Spleen (tissue), 7 donors: ENCODE data around the gene BCL10.

Experiments
- POLR2A ChIP-seq, 3 donors: fragments of 450-650 bp; IDR thresholded peaks; one replicate each; pipeline ENCODE4 v1.5.1; 2017; ENCODE audit warnings: antibody characterized with exemption in 3 of 3, mild to moderate bottlenecking in 1 of 3
- POLR2AphosphoS5 ChIP-seq, 3 donors: sonication (generic); formaldehyde crosslinking; IDR thresholded peaks; one replicate each; pipeline ENCODE4 v1.5.1; 2017; ENCODE audit warnings: antibody characterized with exemption in 3 of 3
- TF ChIP-seq, protein P1 (sequence below), 11 experiments: fragments of 200-600 bp in 7 of 11; fragments of 450-650 bp in 4 of 11; sonication (generic) in 4 of 11; IDR thresholded peaks in 8 of 11; conservative IDR thresholded peaks in 3 of 11; 1 replicate in 7 of 11; 2 replicates in 4 of 11; pipeline versions ENCODE4 v1.4.0 to v1.8.0; 2016 to 2021; ENCODE audit warnings: antibody characterized with exemption in 11 of 11, inconsistent platforms in 4 of 11, mild to moderate bottlenecking in 1 of 11
- donor health status: DM: no; HTN: no; CAD: no; lungs with moderate emphysema.
- donor health status: DM: no; HTN: no; CAD: no.
- donor health status: DM: no; HTN: no; CAD: no.

DNA sequence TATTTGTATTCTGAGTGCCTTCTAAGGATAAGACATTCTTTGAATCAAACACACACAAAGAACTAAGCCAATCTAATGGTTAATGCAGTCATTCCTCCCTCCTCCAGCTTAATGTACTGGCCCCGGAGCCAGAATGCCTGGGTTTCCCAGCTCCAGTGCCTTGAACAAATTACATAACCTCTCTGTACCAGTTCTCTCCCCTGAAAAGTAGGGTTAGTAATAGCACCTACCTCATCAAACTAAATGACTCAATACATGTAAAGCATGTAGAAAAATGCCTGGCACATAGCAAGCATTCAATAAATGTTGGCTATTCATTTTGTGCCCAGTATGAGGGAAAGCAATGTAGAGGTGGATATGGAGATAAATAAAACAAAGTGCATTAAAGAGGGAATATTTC lies 31.0 kb downstream of the BCL10 start:
- TF ChIP-seq POLR2A (IDR thresholded peaks at IDR 0.05) (no peak), POLR2AphosphoS5 (IDR thresholded peaks at IDR 0.05) (no peak)
- TF ChIP-seq, protein P1, sequence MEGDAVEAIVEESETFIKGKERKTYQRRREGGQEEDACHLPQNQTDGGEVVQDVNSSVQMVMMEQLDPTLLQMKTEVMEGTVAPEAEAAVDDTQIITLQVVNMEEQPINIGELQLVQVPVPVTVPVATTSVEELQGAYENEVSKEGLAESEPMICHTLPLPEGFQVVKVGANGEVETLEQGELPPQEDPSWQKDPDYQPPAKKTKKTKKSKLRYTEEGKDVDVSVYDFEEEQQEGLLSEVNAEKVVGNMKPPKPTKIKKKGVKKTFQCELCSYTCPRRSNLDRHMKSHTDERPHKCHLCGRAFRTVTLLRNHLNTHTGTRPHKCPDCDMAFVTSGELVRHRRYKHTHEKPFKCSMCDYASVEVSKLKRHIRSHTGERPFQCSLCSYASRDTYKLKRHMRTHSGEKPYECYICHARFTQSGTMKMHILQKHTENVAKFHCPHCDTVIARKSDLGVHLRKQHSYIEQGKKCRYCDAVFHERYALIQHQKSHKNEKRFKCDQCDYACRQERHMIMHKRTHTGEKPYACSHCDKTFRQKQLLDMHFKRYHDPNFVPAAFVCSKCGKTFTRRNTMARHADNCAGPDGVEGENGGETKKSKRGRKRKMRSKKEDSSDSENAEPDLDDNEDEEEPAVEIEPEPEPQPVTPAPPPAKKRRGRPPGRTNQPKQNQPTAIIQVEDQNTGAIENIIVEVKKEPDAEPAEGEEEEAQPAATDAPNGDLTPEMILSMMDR (IDR thresholded peaks at IDR 0.05 in 8 of 11, conservative IDR thresholded peaks at IDR 0.05 in 3 of 11), result no peak
